K562 (cell line): Measurements from ENCODE around the gene NMNAT2. TPM values are rescaled to one million over a fixed set of nuclear protein-coding genes. Genes with fewer than 3 reads are reported as not detected.

ENCODE experiments used
- ATAC-seq: fragments of 200-7000 bp; cut with Tn5 transposase; 3 replicates; pipeline ENCODE4 v1.9.1; 2020; ENCODE audit warnings: moderate library complexity
- BruUV-seq: library from RNA; stranded (reverse); fragments of 400-500 nt; replicated peaks from 2 replicates; lab custom pipeline; 2021; lab: Mats Ljungman, UMichigan
- CTCF ChIA-PET: fragments of 300-600 bp; formaldehyde crosslinking; extraction: SDS; loops from one replicate; lab custom pipeline; 2021; ENCODE audit warnings: low intra/inter-chr PET ratio; lab: Yijun Ruan, JAX
- POLR2A ChIA-PET: fragments of 300-600, 350-650 bp; sonication (Branson Sonifier 250); formaldehyde crosslinking; extraction: SDS; loops from one replicate; lab custom pipeline; 2021; ENCODE audit warnings: antibody characterized with exemption, inconsistent platforms; lab: Yijun Ruan, JAX
- DNase-seq, 4 experiments: peaks; one replicate each; pipeline versions ENCODE4 v3.0.0 to v3.0.0-alpha.2; 2011 to 2018; ENCODE audit warnings: low spot score in 3 of 4, mixed read lengths in 3 of 4; ENCODE audit errors: extremely low read depth in 1 of 4
- FAIRE-seq: peaks from 2 replicates; lab custom pipeline; 2011; peaks lifted over from hg19 to GRCh38; lab: Jason Lieb, UNC
- H2AFZ ChIP-seq: 2 replicates; pipeline ENCODE4 v1.6.0; 2011; ENCODE audit warnings: low read depth, low read length, control low read depth, inconsistent platforms
- H3K27ac ChIP-seq: fragments of 200-600 bp; 3 replicates; pipeline ENCODE4 v1.8.0; 2011; ENCODE audit warnings: low read depth, mild to moderate bottlenecking, control low read depth, inconsistent platforms, low read length, moderate library complexity, mixed read lengths; ENCODE audit errors: extremely low read depth
- H3K27me3 ChIP-seq, 2 experiments: fragments of 300-600 bp in 1 of 2; 2 replicates in 1 of 2; 3 replicates in 1 of 2; pipeline versions ENCODE4 v1.6.0 to v1.8.0; 2011; ENCODE audit warnings: inconsistent platforms in 2 of 2, low read length in 2 of 2, mild to moderate bottlenecking in 1 of 2, mixed read lengths in 1 of 2, moderate library complexity in 1 of 2; ENCODE audit not compliant: control insufficient read depth in 2 of 2, insufficient read depth in 2 of 2
- H3K36me3 ChIP-seq: fragments of 300-600 bp; 3 replicates; pipeline ENCODE4 v1.8.0; 2011; ENCODE audit warnings: mild to moderate bottlenecking, low read length, inconsistent platforms; ENCODE audit not compliant: control insufficient read depth, insufficient read depth
- H3K4me1 ChIP-seq, 2 experiments: fragments of 200-600 bp in 1 of 2; replicated peaks in 1 of 2; 2 replicates in 1 of 2; 3 replicates in 1 of 2; pipeline versions ENCODE4 v1.5.1 to v1.8.0; 2011; ENCODE audit warnings: inconsistent platforms in 2 of 2, low read length in 2 of 2, mild to moderate bottlenecking in 1 of 2, mixed read lengths in 1 of 2, moderate library complexity in 1 of 2; ENCODE audit not compliant: control insufficient read depth in 2 of 2, insufficient read depth in 2 of 2
- H3K4me2 ChIP-seq: 2 replicates; pipeline ENCODE4 v1.6.1; 2011; ENCODE audit warnings: low read length, control low read depth, inconsistent platforms, mixed read lengths; ENCODE audit not compliant: insufficient read depth
- H3K4me3 ChIP-seq: fragments of 200-600 bp; sonication (generic), shearing (Covaris generic); 2 replicates; pipeline ENCODE4 v1.5.1; 2016; ENCODE audit warnings: control low read depth, inconsistent platforms
- H3K79me2 ChIP-seq: fragments of 200-600 bp; 3 replicates; pipeline ENCODE4 v1.8.0; 2011; ENCODE audit warnings: low read length, inconsistent platforms; ENCODE audit not compliant: control insufficient read depth, insufficient read depth
- H3K9ac ChIP-seq, 2 experiments: 2 replicates each; pipeline versions ENCODE4 v1.6.0 to v1.6.1; 2011; ENCODE audit warnings: low read depth in 2 of 2, low read length in 2 of 2, control low read depth in 1 of 2, inconsistent platforms in 1 of 2, mild to moderate bottlenecking in 1 of 2, mixed read lengths in 1 of 2; ENCODE audit not compliant: insufficient read depth in 1 of 2
- H3K9me1 ChIP-seq: one replicate; pipeline ENCODE4 v1.6.0; 2011; ENCODE audit warnings: inconsistent platforms, mild to moderate bottlenecking, low read length, moderate library complexity; ENCODE audit not compliant: control insufficient read depth, insufficient read depth
- H3K9me3 ChIP-seq: replicated peaks from 2 replicates; pipeline ENCODE4 v1.5.1; 2011; ENCODE audit warnings: low read depth, low read length, inconsistent platforms; ENCODE audit not compliant: control insufficient read depth, insufficient read depth
- H4K20me1 ChIP-seq: replicated peaks from 2 replicates; pipeline ENCODE4 v1.6.1; 2011; ENCODE audit warnings: low read length, inconsistent platforms, mixed read lengths; ENCODE audit not compliant: control insufficient read depth, insufficient read depth
- CEBPB ChIP-seq: fragments of 450-650 bp; IDR thresholded peaks from 2 replicates; pipeline ENCODE4 v1.6.1; 2016; ENCODE audit warnings: missing genetic modification characterization, missing compliant biosample characterization
- CEBPG ChIP-seq, 3 experiments: fragments of 200-800 bp in 1 of 3; sonication (Bioruptor generic) in 1 of 3; sonication (generic) in 1 of 3; formaldehyde crosslinking in 1 of 3; IDR thresholded peaks in 2 of 3; conservative IDR thresholded peaks in 1 of 3; 2 replicates each; pipeline versions ENCODE4 v1.6.1 to v1.8.0; 2016 to 2022; ENCODE audit warnings: missing compliant biosample characterization in 2 of 3, missing genetic modification characterization in 2 of 3, mild to moderate bottlenecking in 1 of 3, missing genetic modification reagents in 1 of 3
- CSDE1 ChIP-seq, 2 experiments: fragments of 450-650 bp; IDR thresholded peaks; 2 replicates each; pipeline ENCODE4 v1.6.1; 2016; ENCODE audit warnings: mild to moderate bottlenecking in 1 of 2
- CTCF ChIP-seq, 3 experiments: IDR thresholded peaks in 2 of 3; conservative IDR thresholded peaks in 1 of 3; 2 replicates each; pipeline ENCODE4 v1.5.1; 2011 to 2012; ENCODE audit warnings: low read length in 3 of 3, mild to moderate bottlenecking in 3 of 3, control low read depth in 2 of 3, improper control_type of control experiment in 1 of 3, inconsistent platforms in 1 of 3, low read depth in 1 of 3, mixed read lengths in 1 of 3, moderate library complexity in 1 of 3; ENCODE audit not compliant: insufficient read depth in 2 of 3
- ETS2 ChIP-seq: IDR thresholded peaks from 2 replicates; pipeline ENCODE4 v1.6.1; 2016; ENCODE audit warnings: borderline replicate concordance, missing genetic modification characterization, mild to moderate bottlenecking, moderate library complexity, missing compliant biosample characterization; ENCODE audit not compliant: poor library complexity, severe bottlenecking
- NFE2 ChIP-seq: IDR thresholded peaks from 2 replicates; pipeline ENCODE4 v1.6.1; 2014; ENCODE audit warnings: antibody characterized with exemption, low read depth
- NKRF ChIP-seq: fragments of 450-650 bp; IDR thresholded peaks from 2 replicates; pipeline ENCODE4 v1.6.1; 2016; ENCODE audit warnings: borderline replicate concordance
- OTX1 ChIP-seq: fragments of 450-650 bp; formaldehyde crosslinking; IDR thresholded peaks from 2 replicates; pipeline ENCODE4 v1.4.0; 2022; ENCODE audit warnings: mild to moderate bottlenecking
- PCBP1 ChIP-seq: fragments of 200-400 bp; formaldehyde crosslinking; IDR thresholded peaks from 2 replicates; pipeline ENCODE4 v1.6.1; 2018; ENCODE audit warnings: mild to moderate bottlenecking, low read depth, low read length; ENCODE audit not compliant: poor library complexity, severe bottlenecking
- SAFB ChIP-seq: fragments of 200-400 bp; formaldehyde crosslinking; IDR thresholded peaks from 2 replicates; pipeline ENCODE4 v1.6.1; 2017; ENCODE audit warnings: low read depth, low read length, borderline replicate concordance
- SIRT6 ChIP-seq: IDR thresholded peaks from one replicate; pipeline ENCODE4 v1.6.1; 2012; ENCODE audit warnings: low read depth, mild to moderate bottlenecking, control low read depth, inconsistent platforms, low read length, moderate library complexity
- TARDBP ChIP-seq: fragments of 450-650 bp; IDR thresholded peaks from 2 replicates; pipeline ENCODE4 v1.6.1; 2016
- TCF15 ChIP-seq: fragments of 250-450 bp; sonication (Bioruptor Pico); IDR thresholded peaks from 2 replicates; pipeline ENCODE4 v1.8.0; 2022; ENCODE audit warnings: moderate library complexity, mild to moderate bottlenecking, inconsistent platforms
- TCFL5 ChIP-seq: fragments of 250-450 bp; sonication (Bioruptor Pico); conservative IDR thresholded peaks from 2 replicates; pipeline ENCODE4 v1.6.1; 2021; ENCODE audit warnings: mild to moderate bottlenecking, moderate library complexity, matching md5 sums
- ZNF398 ChIP-seq: fragments of 250-450 bp; sonication (Bioruptor Pico); IDR thresholded peaks from 2 replicates; pipeline ENCODE4 v1.8.0; 2021; ENCODE audit warnings: moderate library complexity, mild to moderate bottlenecking, inconsistent platforms
- ZNF695 ChIP-seq: fragments of 450-650 bp; formaldehyde crosslinking; IDR thresholded peaks from 2 replicates; pipeline ENCODE4 v1.4.0; 2020; ENCODE audit warnings: mild to moderate bottlenecking, moderate library complexity
- WGBS: fragments of 100-300 bp; shearing (Covaris generic); methylation state at CpG from one replicate; pipeline ENCODE4 v1.1.6; 2016; ENCODE audit warnings: low coverage, mixed read lengths; ENCODE audit not compliant: insufficient coverage; ENCODE audit errors: missing lambda C conversion rate; 5-methylcytosine and 5-hydroxymethylcytosine counted together
- in situ Hi-C: fragments of 300-500 bp; cut with MboI; formaldehyde crosslinking; loops from 4 replicates; pipeline ENCODE4 v1.15.0; 2018; ENCODE audit warnings: inconsistent platforms, mixed read lengths
- intact Hi-C: fragments of 100-400 bp; cut with micrococcal nuclease; formaldehyde crosslinking; loops from 2 replicates; pipeline ENCODE4 v1.14.2; 2022
- polyA plus RNA-seq, 8 experiments: library from polyadenylated mRNA; depleted of rRNA in 4 of 8; stranded (reverse) in 5 of 8; unstranded in 3 of 8; fragments of >200 nt; fragmentation: Nextera tagmentation in 2 of 8; fragmentation: Illumina TruSeq in 1 of 8; extraction: Ambion mirVana in 2 of 8; extraction: Trizol in 1 of 8; gene quantifications; 2 replicates each; pipeline versions ENCODE4 v1.2.1 to v1.2.3, GENCODE V29; 2011 to 2014; ENCODE audit warnings: inconsistent platforms in 1 of 8, missing spikeins in 1 of 8
- total RNA-seq, 7 experiments: library from RNA; depleted of rRNA in 6 of 7; stranded (reverse); fragments of >200 nt in 6 of 7; fragmentation: Illumina TruSeq in 2 of 7; extraction: Trizol in 2 of 7; gene quantifications; 2 replicates each; pipeline versions ENCODE4 v1.2.1 to v1.2.3, GENCODE V29; 2011 to 2021; ENCODE audit warnings: low replicate concordance in 1 of 7

Gene NMNAT2
- total and polyA plus RNA-seq, 9 of the 15 experiments (the other 6 are each of a cell fraction or from before 2014, with no cell fraction given), result not detected

- Histone ChIP-seq H3K36me3 (no peaks in the 10 kb centered on the region), H3K9me3 (no peaks in the 10 kb centered on the region), H3K4me1 (no peaks in the 10 kb centered on the region), H3K9ac (no peak overlapping the region), H3K4me2 (no peak overlapping the region), H4K20me1 (no peaks in the 10 kb centered on the region), H3K27me3 (peaks cover 6 to 39% of the 10 kb centered on the region in 2 experiments; a peak in 4 of 5 replicates), H3K9me1 (no peaks in the 10 kb centered on the region), H2AFZ (no peak overlapping the region), H3K79me2 (no peaks in the 10 kb centered on the region), H3K4me3 (no peak overlapping the region), H3K27ac (no peak overlapping the region)
- in situ Hi-C loops (no loop called here), intact Hi-C loops (no loop called here)
- ATAC-seq (peak; percentile 68; the same call in 2 of the 3 replicates), FAIRE-seq (no peak), DNase-seq (peak in 1 of 4 experiments; percentile 14)
- 4% methylated on average over 4 of the region's 4 CpGs for WGBS
- CTCF ChIA-PET, result no interaction called here
- POLR2A ChIA-PET, result no interaction called here
- no TSS peak for BruUV-seq
- TF ChIP-seq ZNF695 (CRISPR knock-in tag) (no peak), SAFB (no peak), CTCF (IDR thresholded peaks at IDR 0.05 in 2 of 3, conservative IDR thresholded peaks at IDR 0.05 in 1 of 3; ENCODE audit: insufficient read depth in 2 of 3, low read depth in 1 of 3, low read length in 3 of 3) (peak in 2 of 3 experiments; percentile 7 to 37; a peak in 4 of 6 replicates), NFE2 (no peak), OTX1 (CRISPR knock-in tag) (no peak), PCBP1 (no peak), CEBPG (CRISPR knock-in tag; IDR thresholded peaks at IDR 0.05) (no peak), CEBPG (tag; conservative IDR thresholded peaks at IDR 0.05 in 1 of 2, IDR thresholded peaks at IDR 0.05 in 1 of 2) (peak; percentile 52 to 76), CEBPB (tag) (peak; percentile 72), ETS2 (tag) (no peak), NKRF (no peak), SIRT6 (no peak), TCF15 (CRISPR knock-in tag) (no peak), ZNF398 (CRISPR knock-in tag) (no peak), TARDBP (no peak), CSDE1 (IDR thresholded peaks at IDR 0.05) (no peak), TCFL5 (CRISPR knock-in tag) (no peak)
These were observed 99.7 kb downstream of the NMNAT2 start for GRCh38 chr1:183318433-183318832.
